ENCODE results near the gene TAS2R14.
A peak's percentile ranks its signal among the peaks of the same experiment; 100 is the strongest.

TAS2R14 gene

GRCh38 chr12:10956085-10956484, 17.0 kb upstream of the TAS2R14 start:
- Histone ChIP-seq H3K4me3 (ENCODE audit: low read depth, low read length) (no peak overlapping the region), H3K27me3 (ENCODE audit: control insufficient read depth, insufficient read depth, low read length) (no peaks in the 10 kb centered on the region), H3K4me1 (ENCODE audit: control insufficient read depth, insufficient read depth, low read length) (no peaks in the 10 kb centered on the region), H3K36me3 (ENCODE audit: control insufficient read depth, insufficient read depth, low read length) (no peaks in the 10 kb centered on the region), H3K9ac (ENCODE audit: low read depth, low read length) (no peak overlapping the region), H3K27ac (ENCODE audit: low read depth, low read length) (no peak overlapping the region), H3K9me3 (ENCODE audit: control insufficient read depth, insufficient read depth, low read length) (no peaks in the 10 kb centered on the region; the same call in 1 of the 2 replicates)

- Histone ChIP-seq H3K27ac (ENCODE audit: low read depth, low read length) (no peak overlapping the region), H3K9ac (ENCODE audit: low read depth, low read length) (no peak overlapping the region), H3K4me1 (ENCODE audit: control insufficient read depth, insufficient read depth, low read length) (no peaks in the 10 kb centered on the region), H3K9me3 (ENCODE audit: control insufficient read depth, insufficient read depth, low read length) (peaks cover 3% of the 10 kb centered on the region), H3K4me3 (ENCODE audit: low read depth, low read length) (no peak overlapping the region), H3K36me3 (ENCODE audit: control insufficient read depth, insufficient read depth, low read length) (no peaks in the 10 kb centered on the region), H3K27me3 (ENCODE audit: control insufficient read depth, insufficient read depth, low read length) (no peaks in the 10 kb centered on the region)
These were observed 13.6 kb upstream of the TAS2R14 start for GRCh38 chr12:10952645-10953044.

- Histone ChIP-seq H3K27ac (ENCODE audit: low read depth, low read length) (no peak overlapping the region), H3K36me3 (ENCODE audit: control insufficient read depth, insufficient read depth, low read length) (no peaks in the 10 kb centered on the region), H3K4me3 (ENCODE audit: low read depth, low read length) (no peak overlapping the region), H3K9ac (ENCODE audit: low read depth, low read length) (no peak overlapping the region), H3K4me1 (ENCODE audit: control insufficient read depth, insufficient read depth, low read length) (peaks cover 8% of the 10 kb centered on the region; the same call in 1 of the 2 replicates), H3K27me3 (ENCODE audit: control insufficient read depth, insufficient read depth, low read length) (no peaks in the 10 kb centered on the region), H3K9me3 (ENCODE audit: control insufficient read depth, insufficient read depth, low read length) (peaks cover 20% of the 10 kb centered on the region)
These were observed 4.1 kb upstream of the TAS2R14 start for GRCh38 chr12:10943167-10943566.

- Histone ChIP-seq H3K36me3 (ENCODE audit: control insufficient read depth, insufficient read depth, low read length) (no peaks in the 10 kb centered on the region), H3K4me1 (ENCODE audit: control insufficient read depth, insufficient read depth, low read length) (peaks cover 8% of the 10 kb centered on the region; the same call in 1 of the 2 replicates), H3K4me3 (ENCODE audit: low read depth, low read length) (no peak overlapping the region), H3K9me3 (ENCODE audit: control insufficient read depth, insufficient read depth, low read length) (peaks cover 20% of the 10 kb centered on the region), H3K9ac (ENCODE audit: low read depth, low read length) (no peak overlapping the region), H3K27me3 (ENCODE audit: control insufficient read depth, insufficient read depth, low read length) (no peaks in the 10 kb centered on the region), H3K27ac (ENCODE audit: low read depth, low read length) (peak overlapping the region; percentile 70)
These were observed 3.0 kb upstream of the TAS2R14 start for GRCh38 chr12:10941916-10942607.

- H3K4me3 ChIP-seq (ENCODE audit: low read depth, low read length) = no peak overlapping the region
- peaks cover 8% of the 10 kb centered on the region; the same call in 1 of the 2 replicates for H3K4me1 ChIP-seq (ENCODE audit: control insufficient read depth, insufficient read depth, low read length)
- no peak overlapping the region for H3K27ac ChIP-seq (ENCODE audit: low read depth, low read length)
- peaks cover 14% of the 10 kb centered on the region for H3K9me3 ChIP-seq (ENCODE audit: control insufficient read depth, insufficient read depth, low read length)
- no peak overlapping the region for H3K9ac ChIP-seq (ENCODE audit: low read depth, low read length)
- H3K36me3 ChIP-seq (ENCODE audit: control insufficient read depth, insufficient read depth, low read length) = no peaks in the 10 kb centered on the region
- no peaks in the 10 kb centered on the region for H3K27me3 ChIP-seq (ENCODE audit: control insufficient read depth, insufficient read depth, low read length)
These were observed 2.3 kb upstream of the TAS2R14 start for GRCh38 chr12:10941369-10941768.

DNA sequence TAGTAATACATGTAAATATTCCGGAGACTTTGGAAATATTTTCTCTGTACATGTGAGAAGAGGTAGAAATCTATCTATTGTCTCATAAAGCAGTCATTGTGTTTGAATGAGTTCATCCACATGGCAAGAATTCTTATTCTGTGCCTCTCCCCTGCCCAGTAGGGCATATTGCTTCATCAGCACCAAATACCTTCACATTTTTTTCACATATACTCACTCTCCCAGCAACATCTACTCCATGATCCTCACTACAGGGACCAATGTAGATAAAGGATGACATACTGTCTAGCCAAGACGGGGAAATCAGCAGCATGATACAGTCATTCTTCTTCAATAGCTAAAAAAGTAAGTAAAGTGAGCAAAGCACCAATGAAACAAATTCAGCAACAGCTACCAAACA, 1.3 kb upstream of the TAS2R14 start:
- Histone ChIP-seq H3K9me3 (ENCODE audit: control insufficient read depth, insufficient read depth, low read length) (peaks cover 11% of the 10 kb centered on the region; the same call in 1 of the 2 replicates), H3K9ac (ENCODE audit: low read depth, low read length) (no peak overlapping the region), H3K27ac (ENCODE audit: low read depth, low read length) (no peak overlapping the region)

GRCh38 chr12:10936506-10936905, 2.6 kb downstream of the TAS2R14 start:
- Histone ChIP-seq H3K9me3 (ENCODE audit: control insufficient read depth, insufficient read depth, low read length) (no peaks in the 10 kb centered on the region), H3K27me3 (ENCODE audit: control insufficient read depth, insufficient read depth, low read length) (no peaks in the 10 kb centered on the region), H3K36me3 (ENCODE audit: control insufficient read depth, insufficient read depth, low read length) (no peaks in the 10 kb centered on the region), H3K9ac (ENCODE audit: low read depth, low read length) (no peak overlapping the region), H3K27ac (ENCODE audit: low read depth, low read length) (no peak overlapping the region), H3K4me3 (ENCODE audit: low read depth, low read length) (no peak overlapping the region), H3K4me1 (ENCODE audit: control insufficient read depth, insufficient read depth, low read length) (no peaks in the 10 kb centered on the region)

More for the DNA sequence above, 1.3 kb upstream of the TAS2R14 start:
- H3K4me3 ChIP-seq (ENCODE audit: low read depth, low read length) = no peak overlapping the region
- no peaks in the 10 kb centered on the region for H3K27me3 ChIP-seq (ENCODE audit: control insufficient read depth, insufficient read depth, low read length)
- H3K4me1 ChIP-seq (ENCODE audit: control insufficient read depth, insufficient read depth, low read length) = peaks cover 8% of the 10 kb centered on the region; the same call in 1 of the 2 replicates
- no peaks in the 10 kb centered on the region for H3K36me3 ChIP-seq (ENCODE audit: control insufficient read depth, insufficient read depth, low read length)

- H3K27ac ChIP-seq (ENCODE audit: low read depth, low read length) = no peak within 1 kb of the TSS
- H3K4me1 ChIP-seq (ENCODE audit: control insufficient read depth, insufficient read depth, low read length) = no peaks in the 10 kb centered on the region
- no peak within 1 kb of the TSS for H3K9ac ChIP-seq (ENCODE audit: low read depth, low read length)
- H3K36me3 ChIP-seq (ENCODE audit: control insufficient read depth, insufficient read depth, low read length) = no peaks in the 10 kb centered on the region
- no peaks in the 10 kb centered on the region for H3K27me3 ChIP-seq (ENCODE audit: control insufficient read depth, insufficient read depth, low read length)
- no peaks in the 10 kb centered on the region for H3K9me3 ChIP-seq (ENCODE audit: control insufficient read depth, insufficient read depth, low read length)
- no peak within 1 kb of the TSS for H3K4me3 ChIP-seq (ENCODE audit: low read depth, low read length)
These were observed 10.2 kb downstream of the TAS2R14 start, which contains the start of gene PRH2 for GRCh38 chr12:10928746-10929286. Gene PRH2, plus strand, starts transcription at chr12:10929236. Its CDS starts 38 bp downstream, at chr12:10929274.

GRCh38 chr12:10926269-10926668, 12.8 kb downstream of the TAS2R14 start:
- H3K36me3 ChIP-seq (ENCODE audit: control insufficient read depth, insufficient read depth, low read length) = no peaks in the 10 kb centered on the region
- no peaks in the 10 kb centered on the region for H3K4me1 ChIP-seq (ENCODE audit: control insufficient read depth, insufficient read depth, low read length)
- H3K9me3 ChIP-seq (ENCODE audit: control insufficient read depth, insufficient read depth, low read length) = no peaks in the 10 kb centered on the region
- H3K9ac ChIP-seq (ENCODE audit: low read depth, low read length) = no peak overlapping the region
- no peak overlapping the region for H3K27ac ChIP-seq (ENCODE audit: low read depth, low read length)
- no peak overlapping the region for H3K4me3 ChIP-seq (ENCODE audit: low read depth, low read length)
- H3K27me3 ChIP-seq (ENCODE audit: control insufficient read depth, insufficient read depth, low read length) = no peaks in the 10 kb centered on the region

DNA sequence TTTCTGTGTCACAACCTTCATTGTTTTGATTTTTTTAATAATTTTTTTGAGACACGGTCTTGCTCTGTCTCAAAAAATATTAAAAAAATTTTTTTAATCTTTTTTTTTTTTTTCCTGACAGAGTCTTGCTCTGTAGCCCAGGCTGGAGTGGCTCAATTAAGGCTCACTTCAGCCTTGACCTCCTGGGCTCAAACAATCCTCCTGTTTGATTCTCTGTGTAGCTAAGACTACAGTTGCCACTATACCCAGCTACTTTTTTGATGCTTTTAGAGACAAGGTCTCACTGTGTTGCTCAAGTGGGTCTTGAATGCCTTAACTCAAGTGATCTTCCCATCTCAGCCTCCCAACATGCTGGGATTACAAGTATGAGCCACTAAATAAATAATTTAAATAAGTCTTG, 19.3 kb downstream of the TAS2R14 start:
- no peaks in the 10 kb centered on the region for H3K9me3 ChIP-seq (ENCODE audit: control insufficient read depth, insufficient read depth, low read length)

DNA sequence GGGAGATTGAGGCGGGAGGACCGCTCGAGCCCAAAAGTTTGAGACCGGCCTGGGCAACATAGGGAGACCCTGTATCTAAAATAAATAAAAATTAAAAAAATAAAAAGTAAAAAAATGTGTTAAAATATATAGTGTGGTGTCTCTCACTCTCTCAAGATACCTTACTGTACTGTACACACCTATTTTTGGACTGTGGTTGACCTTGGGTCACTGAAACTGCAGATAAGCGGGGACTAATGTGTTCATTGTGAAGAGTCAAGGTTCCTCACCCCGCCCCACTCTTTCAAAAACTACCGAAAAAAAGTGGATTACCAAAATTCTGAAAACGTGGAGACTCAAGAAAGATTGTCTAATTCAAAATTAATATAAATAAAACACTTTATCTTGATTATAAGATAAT, 28.7 kb downstream of the TAS2R14 start:
- Histone ChIP-seq H3K36me3 (ENCODE audit: control insufficient read depth, insufficient read depth, low read length) (no peaks in the 10 kb centered on the region), H3K27ac (ENCODE audit: low read depth, low read length) (no peak overlapping the region), H3K4me3 (ENCODE audit: low read depth, low read length) (no peak overlapping the region), H3K4me1 (ENCODE audit: control insufficient read depth, insufficient read depth, low read length) (peaks cover 10% of the 10 kb centered on the region; the same call in 1 of the 2 replicates), H3K9ac (ENCODE audit: low read depth, low read length) (no peak overlapping the region), H3K9me3 (ENCODE audit: control insufficient read depth, insufficient read depth, low read length) (no peaks in the 10 kb centered on the region), H3K27me3 (ENCODE audit: control insufficient read depth, insufficient read depth, low read length) (no peaks in the 10 kb centered on the region)

More for the DNA sequence above, 19.3 kb downstream of the TAS2R14 start:
- Histone ChIP-seq H3K9ac (ENCODE audit: low read depth, low read length) (no peak overlapping the region), H3K36me3 (ENCODE audit: control insufficient read depth, insufficient read depth, low read length) (no peaks in the 10 kb centered on the region), H3K4me1 (ENCODE audit: control insufficient read depth, insufficient read depth, low read length) (no peaks in the 10 kb centered on the region; the same call in 1 of the 2 replicates), H3K27me3 (ENCODE audit: control insufficient read depth, insufficient read depth, low read length) (no peaks in the 10 kb centered on the region), H3K27ac (ENCODE audit: low read depth, low read length) (no peak overlapping the region), H3K4me3 (ENCODE audit: low read depth, low read length) (no peak overlapping the region)
